ENCODE measurements around the gene MOB3A. TPM values are rescaled to one million over a fixed set of nuclear protein-coding genes. Genes with fewer than 3 reads are reported as not detected.

MOB3A gene
- total and polyA plus RNA-seq, 2 of the 13 experiments (the other 11 are each of a cell fraction or from before 2014, with no cell fraction given) = 3.5 to 17.8 TPM

DNA sequence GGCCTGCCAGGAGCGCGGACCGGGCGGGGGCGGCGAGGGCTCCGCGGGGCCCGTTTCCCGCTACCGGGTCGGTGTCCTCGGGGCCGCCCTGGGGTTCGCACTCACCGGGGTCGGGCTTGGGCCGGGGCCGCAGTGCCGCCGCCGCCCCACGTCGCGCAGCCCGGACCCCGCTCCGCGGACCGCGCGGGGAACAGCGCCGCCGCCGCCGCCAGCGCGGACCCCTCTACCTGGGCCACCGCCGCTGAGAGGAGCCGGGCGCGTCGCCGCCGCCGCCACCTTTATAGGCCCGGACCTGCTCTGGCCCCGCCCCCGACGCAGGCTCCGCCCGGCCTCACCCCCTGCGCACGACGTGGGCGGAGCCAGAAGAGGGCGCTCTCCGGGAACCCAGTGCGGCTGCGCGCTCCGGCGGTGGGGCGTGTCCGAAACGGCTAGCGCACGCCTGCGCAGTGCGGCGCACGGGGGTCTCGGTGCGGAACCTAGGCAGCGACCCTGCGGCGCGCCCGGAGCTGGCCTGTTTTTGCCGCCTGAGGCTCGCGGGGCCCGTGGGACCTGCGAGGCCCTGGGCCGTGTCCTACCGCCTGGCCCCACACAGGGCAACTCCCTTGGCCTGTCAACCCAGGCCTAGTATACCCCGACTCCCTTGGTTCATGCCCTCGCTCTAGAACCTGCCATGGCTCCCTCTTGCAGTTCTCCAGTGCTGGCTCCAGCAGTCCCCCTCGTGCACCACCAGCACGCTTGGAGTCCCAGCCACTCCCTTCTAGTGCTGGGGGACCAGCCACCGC is 44.9 kb downstream of the MOB3A start, which contains the start of gene MKNK2 (continued):
- TF ChIP-seq GABPB1 (CRISPR knock-in tag; IDR thresholded peaks at IDR 0.05) (peak; percentile 68; the same call in 1 of the 2 replicates), ZBTB7B (CRISPR knock-in tag; IDR thresholded peaks at IDR 0.05) (peak; percentile 94), ZNF670 (CRISPR knock-in tag; IDR thresholded peaks at IDR 0.05; ENCODE audit: borderline replicate concordance) (peak; percentile 89; the same call in 1 of the 2 replicates), CREM (IDR thresholded peaks at IDR 0.05) (no peak), CREM (CRISPR knock-in tag; IDR thresholded peaks at IDR 0.05) (0 out of 2 replicates have a peak, but pooled peaks have one; percentile 46), MTF1 (CRISPR knock-in tag; IDR thresholded peaks at IDR 0.05) (no peak), ZNF781 (CRISPR knock-in tag; IDR thresholded peaks at IDR 0.05; ENCODE audit: borderline replicate concordance, not compliant biosample characterization) (peak; percentile 28), TEAD3 (CRISPR knock-in tag; optimal IDR thresholded peaks at IDR 0.05; ENCODE audit: borderline replicate concordance) (peak; percentile 13), HCFC1 (IDR thresholded peaks at IDR 0.05; ENCODE audit: low read depth, low read length) (peak; percentile 45; the same call in 1 of the 2 replicates), ZNF879 (CRISPR knock-in tag; IDR thresholded peaks at IDR 0.05) (0 out of 2 replicates have a peak, but pooled peaks have one; percentile 67), TP53 (CRISPR knock-in tag; conservative IDR thresholded peaks at IDR 0.05) (0 out of 2 replicates have a peak, but pooled peaks have one; percentile 38), ZNF496 (CRISPR knock-in tag; IDR thresholded peaks at IDR 0.05; ENCODE audit: insufficient replicate concordance) (no peak), MIXL1 (CRISPR knock-in tag; IDR thresholded peaks at IDR 0.05) (no peak; the same call in 1 of the 2 replicates), SKI (IDR thresholded peaks at IDR 0.05; ENCODE audit: partially characterized antibody) (peak; percentile 54), ZNF768 (CRISPR knock-in tag; IDR thresholded peaks at IDR 0.05) (peak; percentile 18), BHLHE40 (IDR thresholded peaks at IDR 0.05; ENCODE audit: low read length) (0 out of 2 replicates have a peak, but pooled peaks have one; percentile 3), ZNF451 (CRISPR knock-in tag; IDR thresholded peaks at IDR 0.05) (peak; percentile 42; the same call in 1 of the 2 replicates), ETV5 (CRISPR knock-in tag; IDR thresholded peaks at IDR 0.05; ENCODE audit: borderline replicate concordance) (no peak; the same call in none of the 2 replicates), ZNF552 (CRISPR knock-in tag; IDR thresholded peaks at IDR 0.05; ENCODE audit: borderline replicate concordance) (peak; percentile 90; the same call in 1 of the 2 replicates)
- TF ChIP-seq, protein P1, sequence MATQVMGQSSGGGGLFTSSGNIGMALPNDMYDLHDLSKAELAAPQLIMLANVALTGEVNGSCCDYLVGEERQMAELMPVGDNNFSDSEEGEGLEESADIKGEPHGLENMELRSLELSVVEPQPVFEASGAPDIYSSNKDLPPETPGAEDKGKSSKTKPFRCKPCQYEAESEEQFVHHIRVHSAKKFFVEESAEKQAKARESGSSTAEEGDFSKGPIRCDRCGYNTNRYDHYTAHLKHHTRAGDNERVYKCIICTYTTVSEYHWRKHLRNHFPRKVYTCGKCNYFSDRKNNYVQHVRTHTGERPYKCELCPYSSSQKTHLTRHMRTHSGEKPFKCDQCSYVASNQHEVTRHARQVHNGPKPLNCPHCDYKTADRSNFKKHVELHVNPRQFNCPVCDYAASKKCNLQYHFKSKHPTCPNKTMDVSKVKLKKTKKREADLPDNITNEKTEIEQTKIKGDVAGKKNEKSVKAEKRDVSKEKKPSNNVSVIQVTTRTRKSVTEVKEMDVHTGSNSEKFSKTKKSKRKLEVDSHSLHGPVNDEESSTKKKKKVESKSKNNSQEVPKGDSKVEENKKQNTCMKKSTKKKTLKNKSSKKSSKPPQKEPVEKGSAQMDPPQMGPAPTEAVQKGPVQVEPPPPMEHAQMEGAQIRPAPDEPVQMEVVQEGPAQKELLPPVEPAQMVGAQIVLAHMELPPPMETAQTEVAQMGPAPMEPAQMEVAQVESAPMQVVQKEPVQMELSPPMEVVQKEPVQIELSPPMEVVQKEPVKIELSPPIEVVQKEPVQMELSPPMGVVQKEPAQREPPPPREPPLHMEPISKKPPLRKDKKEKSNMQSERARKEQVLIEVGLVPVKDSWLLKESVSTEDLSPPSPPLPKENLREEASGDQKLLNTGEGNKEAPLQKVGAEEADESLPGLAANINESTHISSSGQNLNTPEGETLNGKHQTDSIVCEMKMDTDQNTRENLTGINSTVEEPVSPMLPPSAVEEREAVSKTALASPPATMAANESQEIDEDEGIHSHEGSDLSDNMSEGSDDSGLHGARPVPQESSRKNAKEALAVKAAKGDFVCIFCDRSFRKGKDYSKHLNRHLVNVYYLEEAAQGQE (IDR thresholded peaks at IDR 0.05; ENCODE audit: borderline replicate concordance in 1 of 2, low read depth in 1 of 2, low read length in 2 of 2) = peak in 1 of 2 experiments; percentile 56; a peak in 1 of 4 replicates
- TF ChIP-seq, protein P2, sequence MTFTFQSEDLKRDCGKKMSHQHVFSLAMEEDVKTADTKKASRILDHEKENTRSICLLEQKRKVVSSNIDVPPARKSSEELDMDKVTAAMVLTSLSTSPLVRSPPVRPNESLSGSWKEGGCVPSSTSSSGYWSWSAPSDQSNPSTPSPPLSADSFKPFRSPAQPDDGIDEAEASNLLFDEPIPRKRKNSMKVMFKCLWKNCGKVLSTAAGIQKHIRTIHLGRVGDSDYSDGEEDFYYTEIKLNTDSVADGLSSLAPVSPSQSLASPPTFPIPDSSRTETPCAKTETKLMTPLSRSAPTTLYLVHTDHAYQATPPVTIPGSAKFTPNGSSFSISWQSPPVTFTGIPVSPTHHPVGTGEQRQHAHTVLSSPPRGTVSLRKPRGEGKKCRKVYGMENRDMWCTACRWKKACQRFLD (CRISPR knock-in tag; IDR thresholded peaks at IDR 0.05; ENCODE audit: borderline replicate concordance) = no peak; the same call in 1 of the 2 replicates
- TF ChIP-seq, protein P3, sequence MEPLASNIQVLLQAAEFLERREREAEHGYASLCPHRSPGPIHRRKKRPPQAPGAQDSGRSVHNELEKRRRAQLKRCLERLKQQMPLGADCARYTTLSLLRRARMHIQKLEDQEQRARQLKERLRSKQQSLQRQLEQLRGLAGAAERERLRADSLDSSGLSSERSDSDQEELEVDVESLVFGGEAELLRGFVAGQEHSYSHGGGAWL (CRISPR knock-in tag; IDR thresholded peaks at IDR 0.05) = peak; percentile 67
- TF ChIP-seq, protein P4, sequence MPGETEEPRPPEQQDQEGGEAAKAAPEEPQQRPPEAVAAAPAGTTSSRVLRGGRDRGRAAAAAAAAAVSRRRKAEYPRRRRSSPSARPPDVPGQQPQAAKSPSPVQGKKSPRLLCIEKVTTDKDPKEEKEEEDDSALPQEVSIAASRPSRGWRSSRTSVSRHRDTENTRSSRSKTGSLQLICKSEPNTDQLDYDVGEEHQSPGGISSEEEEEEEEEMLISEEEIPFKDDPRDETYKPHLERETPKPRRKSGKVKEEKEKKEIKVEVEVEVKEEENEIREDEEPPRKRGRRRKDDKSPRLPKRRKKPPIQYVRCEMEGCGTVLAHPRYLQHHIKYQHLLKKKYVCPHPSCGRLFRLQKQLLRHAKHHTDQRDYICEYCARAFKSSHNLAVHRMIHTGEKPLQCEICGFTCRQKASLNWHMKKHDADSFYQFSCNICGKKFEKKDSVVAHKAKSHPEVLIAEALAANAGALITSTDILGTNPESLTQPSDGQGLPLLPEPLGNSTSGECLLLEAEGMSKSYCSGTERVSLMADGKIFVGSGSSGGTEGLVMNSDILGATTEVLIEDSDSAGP (CRISPR knock-in tag; IDR thresholded peaks at IDR 0.05; ENCODE audit: borderline replicate concordance) = 0 out of 2 replicates have a peak, but pooled peaks have one; percentile 71

All from HepG2 (cell line).